GM19395 (cell line): ENCODE measurements around the gene MAMSTR.
"Not testable (repeated sequence)": the region's sequence is repeated elsewhere in the genome, so short reads cannot be mapped to it uniquely, and the experiment has no call there.

Experiments
- ATAC-seq: cut with Tn5 transposase; IDR thresholded peaks from one replicate; pipeline ENCODE4 v1.9.1; 2021; ENCODE audit warnings: mild to moderate bottlenecking, moderate library complexity; ENCODE audit not compliant: unreplicated experiment

The MAMSTR gene, protein sequence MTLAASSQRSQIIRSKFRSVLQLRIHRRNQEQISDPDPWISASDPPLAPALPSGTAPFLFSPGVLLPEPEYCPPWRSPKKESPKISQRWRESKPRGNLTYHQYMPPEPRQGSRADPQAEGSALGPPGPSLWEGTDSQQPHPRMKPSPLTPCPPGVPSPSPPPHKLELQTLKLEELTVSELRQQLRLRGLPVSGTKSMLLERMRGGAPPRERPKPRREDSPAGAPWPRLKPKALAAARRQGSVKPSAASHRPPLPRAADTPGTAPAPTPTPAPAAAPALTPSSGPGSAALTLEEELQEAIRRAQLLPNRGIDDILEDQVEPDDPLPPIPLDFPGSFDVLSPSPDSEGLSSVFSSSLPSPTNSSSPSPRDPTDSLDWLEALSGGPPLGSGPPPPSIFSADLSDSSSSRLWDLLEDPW

DNA sequence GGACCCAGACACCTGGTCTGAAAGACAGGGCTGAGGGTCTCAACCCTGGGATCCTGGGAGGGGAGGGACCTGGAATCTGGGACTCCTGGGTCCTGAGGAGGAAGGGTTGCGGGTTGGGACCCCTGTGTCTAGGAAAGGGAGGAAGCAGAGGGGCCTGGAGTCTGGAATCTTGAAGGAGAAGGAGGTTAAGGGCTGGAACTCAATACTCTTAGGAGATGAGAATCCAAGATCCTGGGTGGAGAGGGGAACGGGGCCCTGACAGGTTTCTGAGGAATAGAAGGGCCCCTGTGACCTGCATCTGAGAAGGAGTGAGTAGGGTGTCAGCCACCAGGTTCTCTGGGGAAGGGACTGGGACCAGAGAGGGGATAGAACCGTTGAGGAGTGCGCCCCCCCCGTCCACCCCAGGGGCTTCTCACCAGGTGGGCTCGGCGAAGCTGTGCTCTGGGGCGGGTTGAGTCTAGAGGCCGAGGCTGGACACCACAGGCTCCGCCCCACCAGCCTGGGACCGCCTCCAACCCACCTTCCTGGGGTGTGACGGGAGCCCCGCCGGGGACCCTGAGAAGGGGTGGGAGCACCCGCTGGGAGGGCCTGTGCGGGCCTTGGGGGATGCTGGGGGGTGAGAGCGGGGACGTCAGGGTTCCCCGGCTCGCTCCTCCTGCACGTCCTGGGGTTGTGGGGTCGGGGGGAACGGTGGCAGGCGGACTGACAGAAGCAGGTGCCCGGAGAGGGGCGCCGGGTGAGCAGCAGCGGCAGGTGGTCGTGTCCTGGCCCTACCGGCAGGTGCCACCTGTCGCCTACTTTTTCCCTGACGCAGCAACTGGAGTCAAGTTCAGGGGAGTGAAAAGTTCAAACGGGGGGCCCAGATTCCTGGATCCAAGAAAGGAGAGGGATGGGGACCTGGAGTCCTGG is at the start of gene MAMSTR:
Gene MAMSTR, minus strand, starts transcription at position 463 of the 909 bp plus-strand sequence. CDS start 694 bp downstream, outside the sequence.
- no peak for ATAC-seq

DNA sequence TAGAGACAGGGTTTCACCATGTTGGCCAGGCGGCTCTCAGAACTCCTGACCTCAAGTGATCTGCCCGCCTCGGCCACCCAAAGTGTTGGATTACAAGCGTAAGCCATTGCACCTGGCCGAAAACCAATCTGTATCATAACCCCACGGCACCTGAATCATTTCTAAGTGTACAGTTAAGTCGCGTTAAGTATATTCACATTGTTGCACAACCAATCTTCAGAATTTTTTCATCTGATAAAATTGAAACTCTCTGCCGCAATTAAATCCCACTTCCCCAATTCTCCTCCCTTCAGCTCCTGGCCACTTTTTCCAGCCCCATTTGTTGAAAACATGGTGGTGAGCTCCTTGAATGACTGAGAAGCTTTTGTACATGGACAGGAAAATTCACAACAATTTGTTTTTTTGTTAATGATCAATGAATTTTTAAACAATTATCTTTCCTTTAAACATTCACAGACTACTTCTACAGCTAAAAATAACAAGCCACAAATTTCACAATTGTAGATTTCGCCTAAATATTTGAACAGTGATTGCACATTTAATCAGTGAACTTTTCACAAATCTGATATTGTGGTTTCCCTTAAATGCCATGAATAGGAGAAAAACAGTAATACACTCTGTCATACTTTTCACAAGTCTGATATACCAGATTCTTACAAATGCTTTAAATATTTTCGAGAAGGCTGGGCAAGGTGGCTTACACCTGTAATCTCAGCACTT is 49.6 kb upstream of the MAMSTR start:
- no peak for ATAC-seq

DNA sequence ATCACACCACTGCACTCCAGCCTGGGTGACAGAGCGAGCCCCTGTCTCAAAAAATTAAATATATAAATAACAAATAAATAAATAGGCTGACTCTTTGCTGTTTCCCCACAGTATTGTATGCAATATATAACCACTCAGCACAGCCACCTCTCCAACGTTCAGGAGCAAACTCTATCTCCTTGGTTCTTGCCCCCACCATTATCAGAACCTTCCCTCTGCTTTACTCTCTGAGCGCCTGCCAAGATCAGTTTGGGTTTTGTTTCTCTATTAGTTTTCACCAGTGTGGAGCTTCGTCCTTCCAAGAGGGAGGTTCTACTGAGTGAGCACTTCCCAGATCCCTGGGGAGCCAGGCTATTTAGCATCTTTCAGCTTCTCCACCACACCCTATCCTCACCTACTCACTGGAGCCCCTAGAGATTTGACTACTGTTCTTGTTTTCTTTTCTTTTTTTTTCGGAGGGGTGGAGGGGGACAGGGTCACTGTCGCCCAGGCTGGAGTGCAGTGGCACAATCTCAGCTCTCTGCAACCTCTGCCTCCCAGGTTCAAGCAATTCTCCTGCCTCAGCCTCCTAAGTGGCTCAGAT is 48.7 kb upstream of the MAMSTR start:
- not testable (repeated sequence) for ATAC-seq

DNA sequence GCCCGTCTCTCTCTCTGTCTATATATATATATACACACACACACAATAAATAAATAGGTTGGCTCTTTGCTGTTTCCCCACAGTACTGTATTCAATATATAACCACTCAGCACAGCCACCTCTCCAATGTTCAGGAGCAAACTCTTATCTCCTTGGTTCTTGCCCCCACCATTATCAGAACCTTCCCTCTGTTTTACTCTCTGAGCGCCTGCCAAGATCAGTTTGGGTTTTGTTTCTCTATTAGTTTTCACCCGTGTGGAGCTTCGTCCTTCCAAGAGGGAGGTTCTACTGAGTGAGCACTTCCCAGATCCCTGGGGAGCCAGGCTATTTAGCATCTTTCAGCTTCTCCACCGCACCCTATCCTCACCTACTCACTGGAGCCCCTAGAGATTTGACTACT is 46.3 kb upstream of the MAMSTR start:
- ATAC-seq: not testable (repeated sequence)

- no peak for ATAC-seq
Measured at GRCh38 chr19:48760504-48761205, 41.1 kb upstream of the MAMSTR start.

- ATAC-seq: no peak
Measured at GRCh38 chr19:48757741-48758144, 38.2 kb upstream of the MAMSTR start.

GRCh38 chr19:48757089-48757675 is 37.7 kb upstream of the MAMSTR start:
- no peak for ATAC-seq

DNA sequence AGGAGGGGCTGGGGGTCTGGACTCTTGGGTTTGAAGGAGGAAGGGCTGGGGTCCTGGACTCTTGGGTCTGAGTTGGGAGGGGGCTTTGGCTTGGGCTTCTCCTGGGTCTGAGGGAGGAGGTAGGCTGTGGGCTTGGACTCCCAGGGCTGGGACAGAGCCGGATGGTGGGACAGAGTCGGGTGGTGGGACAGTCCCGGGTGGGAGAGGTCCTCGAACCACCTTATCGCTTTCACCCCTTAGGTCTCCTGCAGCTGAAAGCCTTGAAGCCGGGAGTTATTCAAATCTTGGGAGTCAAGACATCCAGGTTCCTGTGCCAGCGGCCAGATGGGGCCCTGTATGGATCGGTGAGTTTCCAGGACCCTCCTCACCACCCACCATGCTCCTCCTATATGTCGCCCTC is 37.2 kb upstream of the MAMSTR start:
- ATAC-seq: no peak

GRCh38 chr19:48756212-48756611 is 36.7 kb upstream of the MAMSTR start:
- no peak for ATAC-seq

DNA sequence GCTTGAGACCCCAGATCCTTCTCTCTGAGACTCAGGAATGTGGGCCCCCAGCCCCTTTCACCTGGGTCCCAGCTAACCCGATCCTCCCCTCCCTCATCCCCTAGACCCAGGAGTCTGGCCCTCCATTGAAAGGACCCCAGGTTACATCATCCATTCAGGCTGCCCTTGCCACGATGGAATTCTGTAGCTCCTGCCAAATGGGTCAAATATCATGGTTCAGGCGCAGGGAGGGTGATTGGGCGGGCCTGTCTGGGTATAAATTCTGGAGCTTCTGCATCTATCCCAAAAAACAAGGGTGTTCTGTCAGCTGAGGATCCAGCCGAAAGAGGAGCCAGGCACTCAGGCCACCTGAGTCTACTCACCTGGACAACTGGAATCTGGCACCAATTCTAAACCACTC is 36.3 kb upstream of the MAMSTR start:
- no peak for ATAC-seq

DNA sequence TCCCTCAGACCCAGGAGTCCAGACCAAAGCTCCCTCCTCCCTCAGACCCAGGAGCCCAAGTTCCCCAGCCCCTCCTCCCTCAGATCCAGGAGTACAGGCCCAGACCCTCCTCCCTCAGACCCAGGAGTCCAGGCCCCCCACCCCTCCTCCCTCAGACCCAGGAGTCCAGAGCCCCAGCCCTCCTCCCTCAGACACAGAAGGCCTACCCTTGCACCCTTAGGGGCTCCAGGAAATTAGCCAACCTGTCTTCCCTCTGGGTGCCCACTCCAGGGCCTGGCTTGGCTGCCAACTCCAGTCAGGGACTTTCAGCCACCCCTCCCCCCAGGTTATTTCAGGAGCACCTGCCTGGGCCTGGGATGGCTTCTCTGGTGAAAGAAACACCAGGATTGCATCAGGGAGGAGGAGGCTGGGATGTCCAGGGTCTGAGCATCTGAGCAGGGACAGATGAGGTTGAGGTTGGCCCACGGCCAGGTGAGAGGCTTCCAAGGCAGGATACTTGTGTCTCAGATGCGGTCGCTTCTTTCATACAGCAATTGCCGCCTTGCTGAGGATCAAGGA is 35.6 kb upstream of the MAMSTR start, which contains the start of gene FGF21:
Gene FGF21, plus strand, starts transcription at position 441 of the 558 bp plus-strand sequence. CDS start 713 bp downstream, outside the sequence.
- ATAC-seq: no peak

DNA sequence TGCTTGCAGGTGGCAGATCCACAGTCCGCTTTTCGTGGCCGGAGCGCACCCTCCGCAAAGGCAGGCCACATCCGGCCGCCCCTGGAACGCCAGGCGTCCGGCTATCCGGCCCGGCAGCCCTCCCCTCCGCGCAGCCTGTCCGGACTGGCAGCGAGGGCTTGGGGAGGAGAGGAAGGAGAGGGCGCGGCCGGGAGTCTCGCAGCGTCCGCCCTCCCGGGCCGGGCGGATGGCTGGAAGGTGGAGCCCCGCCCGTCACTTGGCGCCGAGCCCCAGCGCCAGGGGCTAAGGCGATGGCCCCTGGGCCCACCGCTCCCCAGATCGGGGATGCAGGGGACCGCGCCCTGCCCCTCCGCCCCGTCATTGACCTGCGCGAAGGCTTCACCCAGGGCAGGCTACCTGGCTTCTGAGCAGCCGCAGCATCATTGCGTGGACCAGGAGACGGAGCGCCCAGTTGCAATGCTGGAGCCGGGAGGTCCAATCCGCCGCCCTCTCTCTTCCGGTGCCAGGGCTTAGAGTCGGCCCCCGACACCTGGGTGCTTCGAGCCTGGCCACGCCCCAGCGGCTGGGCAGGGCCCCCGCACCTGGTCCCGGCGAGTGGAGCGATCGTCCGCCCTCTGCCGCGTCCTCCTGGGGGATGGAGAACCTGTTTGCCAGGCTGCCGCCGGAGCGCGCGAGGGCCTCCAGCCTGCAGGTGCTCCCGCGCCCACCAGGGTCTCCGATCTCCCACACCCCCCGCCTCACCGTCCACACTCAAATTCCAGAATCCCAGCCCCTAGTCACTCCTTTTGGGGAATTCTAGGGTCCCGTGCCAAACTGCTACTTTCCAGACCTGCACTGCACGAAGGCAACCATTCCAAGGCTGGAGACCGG is 33.2 kb upstream of the MAMSTR start, which contains the start of gene FUT1:
Gene FUT1, minus strand, starts transcription at position 146 of the 870 bp plus-strand sequence. CDS start 1,360 bp downstream, outside the sequence.
- no peak for ATAC-seq

GRCh38 chr19:48751845-48752495 is 32.4 kb upstream of the MAMSTR start:
- no peak for ATAC-seq

DNA sequence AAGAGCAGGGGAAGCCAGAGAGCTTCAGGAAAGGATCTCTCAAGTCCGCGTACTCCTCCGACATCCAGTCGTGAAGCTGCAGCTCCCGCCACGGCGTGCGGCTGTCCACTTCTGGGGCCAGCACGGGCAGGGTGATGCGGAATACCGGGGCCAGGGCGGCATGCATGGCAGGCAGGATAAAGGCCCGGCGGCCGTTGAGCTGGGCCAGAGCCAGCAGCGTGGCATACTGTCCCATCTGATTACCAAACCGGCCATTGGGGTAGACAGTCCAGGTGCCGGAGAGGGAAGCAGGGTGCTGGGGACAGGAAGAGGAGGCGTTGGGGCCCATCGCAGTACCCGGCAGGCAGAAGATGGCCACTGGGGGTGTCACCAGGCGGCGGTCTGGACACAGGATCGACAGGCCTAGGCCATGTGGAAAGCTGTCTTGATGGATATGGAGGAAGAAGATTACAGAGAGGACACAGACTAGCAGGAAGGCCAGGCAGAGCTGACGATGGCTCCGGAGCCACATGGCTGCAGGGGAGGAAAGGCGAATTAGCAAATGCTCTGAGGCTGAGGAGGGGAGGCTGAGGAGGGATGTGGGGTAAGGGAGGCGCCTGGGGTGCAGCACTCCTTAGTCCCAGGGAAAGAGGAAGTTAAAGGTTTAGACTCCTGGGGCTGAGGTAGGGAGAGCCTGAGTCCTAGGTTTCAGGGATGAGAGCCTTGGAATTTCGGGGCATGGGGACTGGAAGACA is 31.4 kb upstream of the MAMSTR start:
- ATAC-seq: no peak

DNA sequence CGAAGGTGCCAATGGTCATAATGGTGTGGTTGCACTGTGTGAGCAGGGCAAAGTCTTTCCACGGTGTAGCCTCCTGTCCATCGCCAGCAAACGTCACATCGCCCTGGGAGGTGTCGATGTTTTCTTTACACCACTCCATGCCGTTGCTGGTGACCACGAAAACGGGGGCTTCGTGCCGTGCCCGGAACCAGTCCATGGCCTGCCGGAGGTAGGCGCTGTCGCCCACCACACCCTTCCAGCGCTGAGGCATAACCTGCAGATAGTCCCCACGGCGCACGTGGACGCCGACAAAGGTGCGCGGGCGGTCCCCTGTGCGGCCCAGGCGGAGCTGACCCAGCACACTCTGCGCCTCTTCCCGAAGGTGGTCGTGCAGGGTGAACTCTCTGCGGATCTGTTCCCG is 30.8 kb upstream of the MAMSTR start:
- ATAC-seq: no peak

DNA sequence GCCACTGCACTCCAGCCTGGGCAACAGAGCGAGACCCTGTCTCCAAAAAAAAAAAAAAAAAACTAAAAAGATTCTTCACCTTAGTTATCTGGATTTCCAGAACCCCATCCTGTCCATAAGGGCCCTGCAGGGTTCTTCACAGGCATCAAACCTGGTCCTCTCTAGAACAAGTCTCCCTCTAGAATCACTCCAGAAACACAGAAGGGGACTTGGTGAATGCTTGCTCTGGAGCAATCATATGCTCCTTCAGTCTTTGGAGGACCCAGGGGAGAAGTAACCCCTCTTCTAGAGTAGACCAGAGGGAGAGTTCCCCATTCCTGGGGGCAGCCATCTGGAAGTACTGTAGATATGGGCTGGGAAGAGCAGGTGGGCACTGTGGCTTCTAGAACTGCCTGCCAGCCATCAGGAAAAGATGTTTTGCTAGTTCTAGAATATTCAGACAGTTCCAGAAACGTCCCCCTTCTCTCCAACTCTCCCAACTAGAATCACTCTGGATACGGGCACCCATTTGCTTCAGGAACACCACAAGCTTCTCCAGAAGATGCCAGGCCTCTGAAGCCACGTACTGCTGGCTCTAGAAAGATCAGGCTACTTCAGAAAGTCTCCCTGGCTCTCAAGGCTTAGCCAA is 30.2 kb upstream of the MAMSTR start:
- ATAC-seq: no peak
